ENCODE measurements around the gene TOR2A.
"Not testable (repeated sequence)": the region's sequence is repeated elsewhere in the genome, so short reads cannot be mapped to it uniquely, and the experiment has no call there.

Gene TOR2A

GRCh38 chr9:127734747-127735529 is at the start of gene TOR2A:
Gene TOR2A (minus strand): TSS chr9:127735294. CDS start chr9:127735270, 24 bp downstream.
- DNase-seq = peak; percentile 97

GRCh38 chr9:127783111-127784008 is 48.3 kb upstream of the TOR2A start:
- DNase-seq = peak; percentile 36 to 47

DNA sequence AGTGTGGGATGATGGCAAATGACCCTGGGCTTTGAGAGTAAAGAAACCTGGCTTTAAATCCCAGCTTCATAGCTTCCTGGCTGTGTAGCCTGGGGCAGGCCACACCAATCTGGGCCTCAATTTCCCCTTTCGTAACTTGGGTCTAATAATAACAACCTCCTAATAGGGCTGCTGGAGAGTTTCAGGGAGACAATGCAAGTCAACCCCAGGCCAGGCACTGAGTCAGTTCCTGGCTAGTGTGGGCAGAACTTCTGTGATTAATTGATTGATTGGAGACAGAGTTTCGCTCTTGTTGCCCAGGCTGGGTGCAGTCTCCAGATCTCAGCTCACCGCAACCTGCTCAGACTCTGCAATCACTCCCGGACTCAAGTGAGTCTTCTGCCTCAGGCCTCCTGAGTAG is 46.7 kb upstream of the TOR2A start:
- DNase-seq = no peak

GRCh38 chr9:127780909-127781308 is 45.8 kb upstream of the TOR2A start:
- not testable (repeated sequence) for DNase-seq

- no peak for DNase-seq
These were observed 45.2 kb upstream of the TOR2A start for GRCh38 chr9:127780126-127780885.

GRCh38 chr9:127779136-127779981 is 44.3 kb upstream of the TOR2A start:
- peak; percentile 55 to 64 for DNase-seq

DNA sequence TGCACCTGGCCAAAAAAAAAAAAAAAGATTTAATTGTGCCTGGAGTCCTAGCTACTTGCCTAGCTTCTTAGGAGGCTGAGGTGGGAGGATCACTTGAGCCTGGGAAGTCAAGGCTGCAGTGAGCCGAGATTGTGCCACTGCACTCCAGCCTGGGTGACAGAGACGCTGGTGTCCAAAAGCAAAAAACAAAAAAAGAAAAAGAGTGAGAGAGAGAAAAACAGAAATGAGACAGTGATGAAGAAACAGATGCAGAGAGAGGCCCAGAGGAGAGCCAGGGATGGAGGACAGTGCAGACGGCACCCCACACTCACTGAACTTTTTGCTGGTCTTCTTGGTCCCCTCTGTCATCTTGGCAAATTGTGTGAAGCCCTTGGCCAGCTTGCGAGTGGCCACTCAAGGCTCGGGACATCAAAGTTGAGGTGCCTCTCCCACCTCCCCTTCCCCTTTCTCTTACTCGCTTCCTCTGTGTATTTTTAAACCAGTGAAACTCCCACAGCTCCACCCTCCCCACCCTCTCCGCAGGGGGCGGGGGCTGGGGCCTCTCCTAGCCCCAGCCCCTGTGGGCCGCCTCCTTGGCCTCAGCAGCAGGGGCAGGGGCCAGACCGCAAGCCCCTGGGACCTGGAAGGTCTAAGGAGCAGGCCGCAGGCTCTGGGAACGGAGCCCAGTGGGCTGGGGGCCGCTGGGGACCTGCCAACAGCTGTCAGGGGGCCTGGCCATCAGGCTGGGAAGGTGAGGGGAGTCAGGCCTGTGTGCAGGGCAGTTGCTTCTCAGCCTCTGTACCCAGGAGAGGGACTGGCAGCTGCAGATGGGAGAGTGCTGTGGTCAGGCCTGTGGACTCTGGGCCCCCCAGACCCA is 43.4 kb upstream of the TOR2A start, which contains the start of gene SH2D3C:
TSS of gene SH2D3C (minus strand) at position 387 of the 856 bp plus-strand sequence. CDS start at position 348, 39 bp downstream.
- DNase-seq = peak in 1 of 2 experiments; percentile 35

DNA sequence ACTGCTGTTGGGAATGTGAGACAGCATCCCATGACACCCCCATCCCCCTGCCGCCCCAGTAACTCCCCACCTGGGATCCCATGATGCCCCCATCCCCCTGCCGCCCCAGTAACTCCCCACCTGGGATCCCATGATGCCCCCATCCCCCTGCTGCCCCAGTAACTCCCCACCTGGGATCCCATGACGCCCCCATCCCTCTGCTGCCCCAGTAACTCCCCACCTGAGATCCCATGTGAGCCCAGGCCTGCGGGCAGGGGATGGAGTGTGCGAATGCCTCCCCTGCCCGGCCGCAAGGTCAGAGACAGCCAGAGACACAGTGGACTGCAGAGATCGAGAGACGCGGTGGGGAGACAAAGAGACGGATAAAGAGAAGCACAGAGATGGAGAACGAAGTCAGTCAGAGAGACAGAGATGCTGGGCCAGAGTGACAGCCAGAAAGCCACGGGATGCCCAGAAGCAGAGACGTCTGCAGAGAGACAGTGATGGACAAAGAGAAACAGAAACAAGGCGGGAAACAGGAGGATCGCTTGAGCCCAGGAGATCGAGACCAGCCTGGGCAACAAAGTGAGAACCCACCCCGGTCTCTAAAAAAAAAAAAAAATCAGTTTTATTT is 42.4 kb upstream of the TOR2A start:
- no peak for DNase-seq

DNA sequence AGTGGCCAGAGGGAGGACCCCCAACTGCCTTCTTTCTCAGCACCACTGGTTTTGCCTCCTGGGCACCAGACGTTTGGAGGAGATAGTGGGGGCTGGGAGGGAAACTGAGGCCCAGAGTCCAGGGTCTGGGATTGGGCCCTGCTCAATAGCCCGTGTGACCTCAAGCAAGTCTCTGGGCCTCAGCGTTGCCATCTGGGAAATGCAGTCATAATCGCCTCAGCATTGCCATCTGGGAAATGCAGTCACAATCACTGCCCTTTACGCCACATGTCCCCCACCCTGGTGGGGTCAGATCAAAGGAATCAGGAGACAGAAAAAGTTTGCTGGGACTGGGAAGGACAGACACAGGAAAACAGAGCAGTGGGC is 41.8 kb upstream of the TOR2A start:
- DNase-seq = no peak

- peak; percentile 72 to 77 for DNase-seq
These were observed 41.3 kb upstream of the TOR2A start for GRCh38 chr9:127776195-127776923.

GRCh38 chr9:127773981-127774380 is 38.9 kb upstream of the TOR2A start:
- DNase-seq = no peak

- DNase-seq = no peak
These were observed 38.2 kb upstream of the TOR2A start for GRCh38 chr9:127773272-127773671.

GRCh38 chr9:127772603-127773002 is 37.5 kb upstream of the TOR2A start:
- DNase-seq = no peak

DNA sequence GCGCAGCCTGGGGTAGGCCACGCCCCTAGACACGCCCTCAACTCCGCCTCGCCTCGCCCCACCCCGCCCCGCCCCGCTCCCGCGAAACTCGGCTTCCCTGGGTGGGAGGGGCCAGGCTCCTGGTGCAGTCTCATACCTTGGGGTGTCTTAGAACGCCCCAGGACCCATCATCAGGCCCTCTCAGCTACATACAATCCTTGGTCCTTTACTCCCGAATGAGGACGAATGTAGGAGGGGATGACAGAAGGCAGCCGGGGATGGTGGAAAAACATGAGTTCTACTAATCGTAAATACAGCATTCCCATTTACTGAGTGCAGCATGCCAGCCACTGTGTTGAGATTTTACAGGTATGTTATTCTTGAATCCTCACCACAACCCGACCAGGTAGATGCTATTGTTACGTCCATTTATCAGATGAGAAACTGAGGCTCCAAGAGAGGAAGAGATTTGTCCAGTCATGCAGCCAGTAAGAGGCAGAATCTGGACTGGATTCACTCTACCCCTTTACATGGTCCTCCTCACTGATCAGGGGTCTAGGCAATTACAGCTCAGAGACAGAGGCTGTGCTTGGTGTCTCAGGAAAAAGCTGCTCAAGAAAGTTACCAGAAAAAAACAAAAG is 36.6 kb upstream of the TOR2A start:
- DNase-seq = no peak

- DNase-seq = peak; percentile 95 to 96
These were observed 35.9 kb upstream of the TOR2A start for GRCh38 chr9:127770905-127771569.

GRCh38 chr9:127770583-127770904 is 35.5 kb upstream of the TOR2A start:
- no peak for DNase-seq

GRCh38 chr9:127769929-127770582 is 35.0 kb upstream of the TOR2A start:
- no peak for DNase-seq

- no peak for DNase-seq
These were observed 34.0 kb upstream of the TOR2A start for GRCh38 chr9:127769101-127769500.

Data from activated CD4-positive, alpha-beta T cell treated with anti-CD3 and anti-CD28 coated beads, Interleukin-2, amount 50 U/mL, for 4 hours (primary cell).